Stimulated activated CD4-positive, alpha-beta T cell treated with anti-CD3 and anti-CD28 coated beads, TNF-alpha, amount 100 ng/mL, for 4 hours (primary cell): ENCODE measurements around the gene PDE4C.

ENCODE experiments used
- DNase-seq, 3 experiments: peaks; one replicate each; pipeline ENCODE4 v3.0.0-alpha.2; 2020; ENCODE audit warnings: low read depth in 3 of 3

PDE4C gene

DNA sequence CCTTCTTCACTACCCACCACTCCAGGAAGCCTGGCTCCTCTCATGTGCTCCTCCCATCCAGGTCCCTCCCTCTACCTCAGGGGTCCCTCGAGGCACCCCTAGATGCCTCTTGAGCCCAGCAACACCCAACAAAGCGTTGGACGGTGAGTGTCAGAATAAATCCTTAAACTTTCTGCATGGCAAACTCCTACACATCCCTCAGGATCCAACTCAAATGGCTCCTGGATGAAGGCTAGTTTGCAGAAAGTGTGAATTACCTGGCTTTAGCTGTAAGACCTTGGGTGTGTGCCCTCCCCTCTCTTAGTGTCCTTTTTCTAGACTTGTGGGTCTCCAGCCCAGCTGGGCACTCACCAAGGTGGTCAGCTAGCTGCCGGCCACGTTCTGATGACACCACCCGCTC is 27.9 kb downstream of the PDE4C start:
- DNase-seq: no peak

DNA sequence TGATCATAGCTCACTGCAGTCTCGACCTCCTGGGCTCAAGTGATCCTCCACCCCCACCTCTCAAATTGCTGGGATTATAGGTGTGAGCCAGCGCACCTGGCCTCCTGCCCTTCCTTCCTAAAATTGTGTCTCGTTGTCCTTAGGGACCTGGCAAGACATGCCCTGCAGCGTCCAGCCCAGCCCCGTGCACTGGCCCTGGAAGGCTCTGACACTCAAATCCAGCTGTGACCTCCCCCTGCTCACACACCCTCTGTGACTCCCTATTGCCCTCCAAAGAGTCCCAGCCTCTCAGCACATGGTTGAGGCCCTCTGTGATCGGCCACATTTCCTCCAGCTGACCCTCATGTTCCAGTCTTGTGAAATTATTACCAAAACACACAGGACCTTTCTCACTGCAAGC is 28.3 kb downstream of the PDE4C start:
- no peak for DNase-seq

DNA sequence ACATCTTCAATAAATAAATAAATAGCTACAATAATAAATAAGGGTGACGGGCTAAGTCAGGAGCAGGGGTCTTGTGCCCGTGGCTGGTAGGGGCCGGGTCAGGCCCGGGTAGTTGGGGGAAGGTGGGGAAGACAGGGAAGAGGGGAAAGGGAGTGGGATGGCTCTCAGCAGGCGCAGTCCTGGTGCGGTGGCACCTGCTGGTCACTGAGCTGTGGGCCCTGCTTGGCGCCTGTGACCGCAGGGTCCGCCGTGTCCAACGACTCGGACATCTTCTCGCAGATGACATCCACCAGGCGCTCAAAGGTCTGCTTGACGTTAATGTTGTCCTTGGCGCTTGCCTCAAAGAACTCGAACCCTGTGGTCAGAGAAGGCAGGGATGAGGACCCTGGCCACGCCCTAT is 28.9 kb downstream of the PDE4C start:
- no peak for DNase-seq

DNA sequence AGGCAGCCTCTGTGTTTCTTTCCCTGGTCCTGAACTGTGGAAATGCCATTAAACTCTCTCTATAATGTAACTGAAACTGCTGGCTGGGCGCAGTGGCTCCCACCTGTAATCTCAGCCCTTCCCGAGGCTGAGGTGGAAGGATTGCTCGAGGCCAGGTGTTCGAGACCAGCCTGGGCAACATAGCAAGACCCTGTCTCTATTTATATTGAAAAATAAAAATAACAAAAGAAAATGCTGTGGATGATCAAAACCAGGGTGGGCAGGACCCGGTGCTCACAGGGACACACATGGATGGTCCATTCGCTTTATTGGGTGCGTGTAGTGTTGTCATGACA is 29.8 kb downstream of the PDE4C start:
- DNase-seq: no peak

DNA sequence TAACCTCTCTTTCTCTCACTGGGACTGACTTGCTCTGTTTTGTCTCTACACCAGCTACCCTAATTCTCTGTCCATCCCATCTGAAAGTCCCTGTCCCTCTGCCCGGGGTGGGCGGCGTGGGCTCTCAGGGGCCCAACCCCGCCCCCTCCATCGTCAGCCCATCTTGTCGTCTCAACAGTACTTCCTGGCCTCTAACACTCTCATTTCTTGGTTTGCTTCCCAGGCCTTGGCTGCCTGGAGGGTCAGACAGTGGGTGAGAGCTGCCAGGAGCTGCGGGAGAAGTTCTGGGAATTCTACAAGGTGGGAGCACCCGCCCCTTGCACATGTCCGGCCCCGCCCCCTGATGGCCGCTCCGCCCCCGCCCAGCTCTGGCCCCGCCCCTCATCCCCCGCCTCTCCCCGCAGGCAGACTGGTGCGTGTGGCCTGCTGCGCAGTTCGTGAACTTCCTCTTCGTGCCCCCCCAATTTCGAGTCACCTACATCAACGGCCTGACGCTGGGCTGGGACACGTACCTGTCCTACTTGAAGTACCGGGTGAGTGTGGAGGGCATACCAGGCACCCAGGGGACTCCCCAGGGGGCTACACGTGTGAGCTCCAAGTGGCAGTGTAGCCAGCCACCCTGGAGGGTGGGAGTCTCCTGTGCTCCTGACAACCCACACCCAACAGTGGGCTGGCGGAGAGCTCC is 31.5 kb downstream of the PDE4C start:
- no peak for DNase-seq

DNA sequence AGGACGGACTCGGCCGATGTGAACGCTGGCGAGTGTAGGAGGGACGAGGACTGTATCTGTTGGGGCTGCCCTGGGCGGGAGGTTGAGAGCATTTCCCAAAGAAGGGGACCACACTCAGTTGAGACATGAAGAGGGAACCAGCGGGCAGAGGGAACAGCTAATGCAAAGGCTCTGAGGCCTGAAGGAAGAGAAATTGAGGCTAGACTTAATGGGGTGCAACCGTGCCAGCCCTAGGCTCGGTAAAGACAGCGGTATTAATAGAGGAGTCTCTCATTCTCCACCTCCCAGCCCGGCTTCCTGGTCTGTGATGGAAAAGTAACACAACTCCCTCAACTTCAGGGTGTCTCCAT is 32.1 kb downstream of the PDE4C start:
- DNase-seq: no peak

DNA sequence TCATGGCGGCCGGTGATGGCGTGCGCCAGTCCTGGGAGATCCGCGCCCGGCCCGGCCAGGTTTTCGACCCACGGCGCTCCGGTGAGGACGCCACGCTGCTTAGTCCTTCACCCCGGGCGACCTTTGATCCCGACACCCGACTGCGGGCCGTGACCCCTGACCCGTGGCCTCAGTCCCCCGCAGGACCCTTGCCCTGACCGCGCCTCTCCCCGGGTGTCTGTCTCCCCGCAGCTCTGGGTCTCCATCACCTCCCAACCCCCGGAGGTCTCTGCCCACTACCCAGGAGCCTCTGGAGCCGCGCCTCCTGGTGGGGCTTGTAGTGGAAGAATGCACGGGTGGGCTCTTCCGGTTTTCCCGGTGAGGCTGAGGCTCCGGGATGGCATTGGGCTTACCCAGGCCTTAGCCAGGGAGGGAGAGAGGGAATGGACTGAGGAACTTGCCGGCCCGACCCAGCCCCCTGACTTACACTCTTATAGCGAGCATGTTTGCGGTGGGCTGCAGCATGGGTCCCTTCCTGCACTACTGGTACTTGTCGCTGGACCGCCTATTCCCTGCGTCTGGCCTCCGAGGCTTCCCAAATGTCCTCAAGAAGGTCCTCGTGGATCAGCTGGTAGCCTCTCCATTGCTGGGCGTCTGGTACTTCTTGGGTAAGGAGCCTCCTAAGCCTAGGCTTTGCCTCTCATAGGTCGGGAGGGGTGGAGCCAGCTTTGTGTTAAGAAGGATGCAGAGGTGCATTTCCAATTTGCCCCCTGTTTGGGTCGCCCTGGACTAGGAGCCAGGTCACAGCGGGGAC is 32.7 kb downstream of the PDE4C start:
- DNase-seq: no peak

DNA sequence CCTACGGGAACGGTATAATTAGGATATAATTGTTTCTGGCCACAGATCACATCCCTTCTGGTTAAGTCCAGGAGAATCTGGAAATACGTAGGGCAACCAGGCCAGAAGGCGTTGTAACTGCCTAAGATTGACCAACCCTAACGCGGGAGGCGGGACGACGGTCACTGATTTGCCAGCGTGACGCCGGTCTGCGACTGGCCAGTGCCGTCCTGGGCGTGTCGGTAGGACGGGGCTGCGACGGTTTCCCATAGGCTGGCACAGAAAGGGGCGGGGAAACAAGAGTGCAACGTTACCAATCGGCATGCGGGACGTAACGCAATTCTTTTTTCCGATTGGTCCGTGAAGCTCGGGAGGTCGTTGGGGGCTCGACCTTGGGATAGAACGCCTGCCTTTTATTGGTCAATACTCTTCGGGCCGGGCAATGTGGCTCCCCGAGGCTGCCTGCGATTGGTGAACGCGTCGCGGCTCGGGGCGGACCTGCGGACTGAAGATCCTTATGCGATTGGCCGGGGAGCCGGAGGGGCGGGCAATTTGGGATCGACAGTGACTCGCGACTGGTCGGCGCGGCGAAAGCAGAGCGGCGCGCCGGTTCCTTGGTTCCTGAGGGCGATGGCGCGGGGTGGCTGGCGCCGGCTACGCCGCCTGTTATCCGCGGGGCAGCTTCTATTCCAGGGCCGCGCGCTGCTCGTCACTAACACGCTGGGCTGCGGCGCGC is 33.4 kb downstream of the PDE4C start, which contains the start of gene MPV17L2:
Gene MPV17L2, plus strand, starts transcription at position 546 of the 715 bp plus-strand sequence. Its CDS starts 64 bp downstream, at position 610.
- peak; percentile 93 to 98 (median 96) for DNase-seq

DNA sequence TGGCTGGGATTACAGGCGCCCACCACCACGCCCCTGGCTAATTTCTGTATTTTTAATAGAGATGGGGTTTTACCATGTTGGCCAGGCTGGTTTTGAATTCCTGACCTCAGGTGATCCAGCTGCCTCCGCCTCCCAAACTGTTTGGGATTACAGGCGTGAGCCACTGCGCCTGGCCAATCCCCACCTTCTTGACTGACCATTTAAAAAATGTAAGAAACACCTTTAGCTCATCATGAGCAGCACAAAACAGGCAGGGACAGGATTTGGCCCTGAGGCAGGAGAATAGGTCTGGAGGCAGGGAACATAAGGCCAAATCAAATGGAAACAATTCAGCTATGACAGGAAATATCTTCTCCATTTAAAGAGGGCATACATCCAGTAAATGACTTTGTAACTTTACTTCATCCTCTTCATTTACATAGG is 34.6 kb downstream of the PDE4C start:
- no peak for DNase-seq

DNA sequence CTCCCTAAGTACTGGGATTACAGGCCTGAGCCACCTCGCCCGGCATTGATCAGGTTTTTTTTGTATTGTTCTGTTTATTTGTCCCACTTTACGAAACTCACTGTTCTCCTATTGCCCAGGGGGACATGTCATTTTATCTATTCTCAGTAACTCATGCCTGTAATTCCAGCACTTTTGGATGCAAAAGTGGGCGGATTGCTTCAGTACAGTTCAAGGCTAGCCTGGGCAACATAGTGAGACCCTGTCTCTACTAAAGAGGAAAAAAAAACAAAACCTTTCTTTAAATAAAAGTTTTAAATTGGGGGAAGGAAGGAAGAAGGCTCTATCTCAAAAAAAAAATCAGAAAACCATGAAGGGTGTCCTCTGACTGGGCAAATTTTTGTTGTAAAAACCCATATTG is 36.0 kb downstream of the PDE4C start:
- no peak for DNase-seq

DNA sequence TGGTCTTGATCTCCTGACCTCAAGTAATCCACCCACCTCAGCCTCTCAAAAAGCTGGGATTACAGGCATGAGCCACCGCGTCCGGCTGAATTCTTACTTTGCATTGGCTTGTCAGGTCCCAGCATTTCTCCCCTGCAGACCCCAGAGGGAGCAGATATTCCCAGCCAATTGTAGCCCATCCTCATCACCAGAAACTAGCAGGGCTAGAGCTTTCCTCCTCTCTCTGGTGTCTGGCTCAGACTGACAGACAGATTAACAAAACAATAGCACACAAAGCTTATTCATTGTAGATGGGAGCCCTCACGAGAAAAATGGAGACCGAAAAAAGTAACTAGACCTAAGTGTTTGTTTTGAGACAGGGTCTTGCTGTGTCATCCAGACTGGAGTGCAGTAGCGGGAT is 40.7 kb downstream of the PDE4C start:
- no peak for DNase-seq

DNA sequence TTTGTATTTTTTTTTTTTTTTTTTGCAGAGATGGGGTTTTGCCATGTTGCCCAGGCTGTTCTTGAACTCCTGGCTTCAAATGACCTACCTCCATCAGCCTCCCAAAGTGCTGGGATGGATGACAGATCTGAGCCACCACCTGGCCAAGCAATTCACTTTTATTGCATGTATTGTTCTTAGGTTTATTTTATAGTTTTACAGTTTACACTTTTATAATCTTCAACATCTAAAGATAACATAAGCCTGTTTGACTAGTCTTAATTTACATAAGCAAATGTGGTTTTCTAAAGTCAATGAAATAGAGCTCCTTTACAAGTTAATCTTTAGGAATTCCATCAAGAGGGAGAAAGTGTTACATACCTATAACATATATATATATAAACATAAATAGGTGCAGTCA is 42.7 kb downstream of the PDE4C start:
- DNase-seq: no peak

DNA sequence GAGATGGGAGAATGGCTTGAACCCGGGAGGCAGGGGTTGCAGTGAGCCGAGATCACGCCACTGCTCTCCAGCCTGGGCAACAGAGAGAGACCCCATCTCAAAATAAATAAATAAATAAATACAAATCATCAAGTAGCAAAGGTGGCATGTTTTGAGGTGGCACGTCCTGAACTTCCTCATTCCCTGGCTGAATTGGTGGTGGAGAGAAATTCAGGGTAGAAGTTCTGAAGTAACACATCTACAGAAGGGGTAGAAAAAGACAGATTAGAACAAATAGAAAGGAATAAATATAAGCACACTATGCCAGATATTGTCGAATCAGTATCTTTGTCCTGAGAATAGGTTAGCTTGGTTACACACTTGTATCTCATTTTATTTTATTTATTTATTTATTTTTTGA is 46.3 kb downstream of the PDE4C start:
- DNase-seq: no peak

DNA sequence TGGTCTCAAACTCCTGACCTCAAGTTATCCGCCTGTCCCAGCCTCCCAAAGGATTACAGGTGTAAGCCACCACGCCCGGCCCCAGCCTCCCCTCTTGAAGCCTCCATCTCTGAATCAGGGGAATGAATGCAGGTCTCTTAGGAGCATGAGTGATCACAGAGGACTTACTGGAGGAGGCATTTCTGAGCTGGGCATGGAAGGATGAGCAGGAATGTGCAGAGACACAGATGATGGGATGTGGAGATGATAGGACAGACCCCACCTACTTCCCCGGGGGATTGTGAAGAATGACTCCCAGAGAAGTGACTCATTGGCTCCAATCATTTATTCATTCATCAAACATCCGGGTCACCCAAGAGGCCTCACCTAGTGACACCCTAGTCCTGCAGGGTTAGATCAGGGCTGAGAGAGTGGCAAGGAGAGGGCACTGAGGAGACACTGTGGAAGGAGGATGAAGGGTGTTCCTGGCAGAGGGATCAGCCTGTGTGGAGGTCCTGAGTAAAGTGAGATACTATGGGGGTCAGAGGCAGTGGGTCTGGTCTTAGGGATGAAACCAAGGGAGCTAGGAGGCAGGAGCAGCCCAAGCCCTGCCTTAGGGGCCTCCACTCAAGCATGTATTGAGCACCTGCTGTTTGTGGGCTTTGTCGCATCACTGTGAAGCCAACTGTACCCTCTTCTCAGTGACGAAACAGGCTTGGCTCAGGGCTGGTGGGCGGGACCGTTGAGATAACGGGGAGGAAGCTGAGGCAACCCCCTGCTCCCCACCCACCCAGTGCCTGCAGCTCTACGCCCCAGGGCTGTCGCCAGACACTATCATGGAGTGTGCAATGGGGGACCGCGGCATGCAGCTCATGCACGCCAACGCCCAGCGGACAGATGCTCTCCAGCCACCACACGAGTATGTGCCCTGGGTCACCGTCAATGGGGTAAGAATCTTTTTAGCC is 49.6 kb downstream of the PDE4C start:
- DNase-seq: no peak

DNA sequence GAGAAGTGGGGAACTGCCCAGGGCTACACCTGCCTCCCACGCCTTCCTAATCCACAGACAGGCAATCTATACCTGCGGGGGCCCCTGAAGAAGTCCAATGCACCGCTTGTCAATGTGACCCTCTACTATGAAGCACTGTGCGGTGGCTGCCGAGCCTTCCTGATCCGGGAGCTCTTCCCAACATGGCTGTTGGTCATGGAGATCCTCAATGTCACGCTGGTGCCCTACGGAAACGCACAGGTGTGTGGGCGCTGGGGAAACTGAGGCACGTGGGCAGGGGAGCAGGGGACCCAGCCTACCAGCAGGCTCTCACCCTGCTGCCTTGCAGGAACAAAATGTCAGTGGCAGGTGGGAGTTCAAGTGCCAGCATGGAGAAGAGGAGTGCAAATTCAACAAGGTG is 51.3 kb downstream of the PDE4C start:
- no peak for DNase-seq
